Breast epithelium (tissue), 4 donors: ENCODE data around the gene UBE2G1. TPM values are rescaled to one million over a fixed set of nuclear protein-coding genes. Genes with fewer than 3 reads are reported as not detected.

Experiments used
- DNase-seq, 2 donors: peaks; one replicate each; pipeline ENCODE4 v3.0.0-alpha.2; 2019; ENCODE audit warnings: low spot score in 2 of 2
- H3K27ac ChIP-seq, 2 donors: fragments of 200-600 bp; sonication (generic) in 1 of 2; one replicate each; pipeline ENCODE4 v1.5.1; 2016 to 2019; ENCODE audit warnings: mild to moderate bottlenecking in 1 of 2
- H3K27me3 ChIP-seq, 2 donors: fragments of 200-600 bp; sonication (generic) in 1 of 2; one replicate each; pipeline versions ENCODE4 v1.5.1 to v1.6.0; 2017 to 2019; ENCODE audit warnings: control low read depth in 1 of 2, mild to moderate bottlenecking in 1 of 2
- H3K36me3 ChIP-seq: fragments of 200-600 bp; one replicate; pipeline ENCODE4 v1.5.1; 2019
- H3K4me1 ChIP-seq, 2 donors: fragments of 200-600 bp; sonication (generic); one replicate each; pipeline ENCODE4 v1.5.1; 2016 to 2019; ENCODE audit warnings: control low read depth in 1 of 2
- H3K4me3 ChIP-seq, 3 donors: fragments of 200-600 bp; sonication (generic); 1 replicate in 2 of 3; 2 replicates in 1 of 3; pipeline ENCODE4 v1.5.1; 2016 to 2019; ENCODE audit warnings: mild to moderate bottlenecking in 3 of 3, moderate library complexity in 2 of 3
- H3K9me3 ChIP-seq, 2 donors: fragments of 200-600 bp; sonication (generic) in 1 of 2; one replicate each; pipeline ENCODE4 v1.5.1; 2016 to 2019; ENCODE audit warnings: control low read depth in 1 of 2
- POLR2A ChIP-seq: fragments of 450-650 bp; IDR thresholded peaks from one replicate; pipeline ENCODE4 v1.6.1; 2016; ENCODE audit warnings: antibody characterized with exemption, mild to moderate bottlenecking, moderate library complexity
- POLR2AphosphoS5 ChIP-seq, 3 donors: sonication (generic); formaldehyde crosslinking; IDR thresholded peaks; one replicate each; pipeline ENCODE4 v1.6.1; 2017; ENCODE audit warnings: antibody characterized with exemption in 3 of 3
- intact Hi-C: fragments of 100-400 bp; cut with DNase I; formaldehyde crosslinking; loops from one replicate; pipeline ENCODE4 v1.15.1; 2023; ENCODE audit warnings: low total_unique reads
- total RNA-seq, 3 donors: library from RNA; depleted of rRNA; stranded (reverse); fragments of >200 nt; gene quantifications; one replicate each; pipeline ENCODE4 v1.1.0, GENCODE V29; 2016
- TF ChIP-seq, protein P1 (sequence below), 3 donors: fragments of 450-650 bp; IDR thresholded peaks; one replicate each; pipeline ENCODE4 v1.5.1; 2016 to 2017; ENCODE audit warnings: antibody characterized with exemption in 3 of 3, mild to moderate bottlenecking in 3 of 3, moderate library complexity in 3 of 3

The UBE2G1 gene
- total RNA-seq, 3 donors from 2014 or later = 43.3 to 56.5 (median 43.4) TPM

GRCh38 chr17:4250887-4251286 is 115.6 kb downstream of the UBE2G1 start:
- no peak overlapping the region for H3K27ac ChIP-seq
- H3K4me3 ChIP-seq = no peak overlapping the region
- no peaks in the 10 kb centered on the region for H3K4me1 ChIP-seq
- no peak for TF ChIP-seq POLR2A
- TF ChIP-seq, protein P1, sequence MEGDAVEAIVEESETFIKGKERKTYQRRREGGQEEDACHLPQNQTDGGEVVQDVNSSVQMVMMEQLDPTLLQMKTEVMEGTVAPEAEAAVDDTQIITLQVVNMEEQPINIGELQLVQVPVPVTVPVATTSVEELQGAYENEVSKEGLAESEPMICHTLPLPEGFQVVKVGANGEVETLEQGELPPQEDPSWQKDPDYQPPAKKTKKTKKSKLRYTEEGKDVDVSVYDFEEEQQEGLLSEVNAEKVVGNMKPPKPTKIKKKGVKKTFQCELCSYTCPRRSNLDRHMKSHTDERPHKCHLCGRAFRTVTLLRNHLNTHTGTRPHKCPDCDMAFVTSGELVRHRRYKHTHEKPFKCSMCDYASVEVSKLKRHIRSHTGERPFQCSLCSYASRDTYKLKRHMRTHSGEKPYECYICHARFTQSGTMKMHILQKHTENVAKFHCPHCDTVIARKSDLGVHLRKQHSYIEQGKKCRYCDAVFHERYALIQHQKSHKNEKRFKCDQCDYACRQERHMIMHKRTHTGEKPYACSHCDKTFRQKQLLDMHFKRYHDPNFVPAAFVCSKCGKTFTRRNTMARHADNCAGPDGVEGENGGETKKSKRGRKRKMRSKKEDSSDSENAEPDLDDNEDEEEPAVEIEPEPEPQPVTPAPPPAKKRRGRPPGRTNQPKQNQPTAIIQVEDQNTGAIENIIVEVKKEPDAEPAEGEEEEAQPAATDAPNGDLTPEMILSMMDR (IDR thresholded peaks at IDR 0.05) = no peak
- TF ChIP-seq POLR2AphosphoS5 (IDR thresholded peaks at IDR 0.05) = no peak
- no peaks in the 10 kb centered on the region for H3K36me3 ChIP-seq
- DNase-seq = no peak
- intact Hi-C loops = no loop called here
- no peaks in the 10 kb centered on the region for H3K27me3 ChIP-seq
- no peaks in the 10 kb centered on the region for H3K9me3 ChIP-seq

DNA sequence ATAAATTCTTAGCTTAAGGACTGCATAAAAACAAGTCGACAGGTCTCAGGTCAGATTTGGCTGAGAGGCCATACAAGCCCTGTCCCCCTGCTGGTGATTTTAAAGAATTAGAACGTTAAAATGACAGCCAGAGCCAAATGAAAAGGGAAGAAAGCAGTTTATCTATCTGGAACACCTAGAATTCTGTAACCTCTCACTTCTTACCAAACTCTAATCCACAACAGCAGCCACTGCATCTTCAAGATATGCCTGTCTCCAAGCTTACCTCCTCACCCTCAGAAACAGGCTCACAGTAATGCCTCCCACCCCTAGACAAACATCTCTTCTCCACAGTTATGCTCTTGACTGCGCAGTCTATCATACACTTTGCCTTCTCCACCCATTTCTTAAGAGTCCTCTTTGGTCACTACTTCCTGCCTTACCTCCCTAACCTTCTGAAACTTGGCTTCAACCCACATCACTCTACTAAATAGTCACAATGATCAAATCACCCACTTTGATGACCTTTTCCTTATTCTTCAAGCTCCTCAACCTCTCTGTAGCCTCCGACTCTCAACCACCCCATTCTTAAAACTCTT is 116.9 kb downstream of the UBE2G1 start:
- no peak for DNase-seq
- Histone ChIP-seq H3K4me1 (no peaks in the 10 kb centered on the region), H3K36me3 (no peaks in the 10 kb centered on the region), H3K4me3 (no peak overlapping the region), H3K27ac (peak overlapping the region; percentile 46 to 65), H3K9me3 (no peaks in the 10 kb centered on the region), H3K27me3 (no peaks in the 10 kb centered on the region)
- TF ChIP-seq, protein P1 (IDR thresholded peaks at IDR 0.05) = peak in 2 of 3 donors; percentile 25 to 53
- TF ChIP-seq POLR2A (no peak), POLR2AphosphoS5 (IDR thresholded peaks at IDR 0.05) (no peak)
- intact Hi-C loops = no loop called here

GRCh38 chr17:4248504-4249277 is 117.8 kb downstream of the UBE2G1 start:
- Histone ChIP-seq H3K36me3 (no peaks in the 10 kb centered on the region), H3K27ac (peak overlapping the region; percentile 80 to 83), H3K9me3 (no peaks in the 10 kb centered on the region), H3K4me1 (no peaks in the 10 kb centered on the region), H3K27me3 (no peaks in the 10 kb centered on the region), H3K4me3 (peak overlapping the region in 2 of 3 donors; percentile 16 to 39)
- intact Hi-C loops = no loop called here
- TF ChIP-seq POLR2AphosphoS5 (IDR thresholded peaks at IDR 0.05) (no peak), POLR2A (no peak)
- TF ChIP-seq, protein P1 (IDR thresholded peaks at IDR 0.05) = no peak
- DNase-seq = peak in 1 of 2 donors; percentile 58

- Histone ChIP-seq H3K27ac (peak overlapping the region; percentile 80 to 83), H3K36me3 (no peaks in the 10 kb centered on the region), H3K9me3 (no peaks in the 10 kb centered on the region), H3K27me3 (no peaks in the 10 kb centered on the region), H3K4me3 (peak overlapping the region in 2 of 3 donors; percentile 16 to 39), H3K4me1 (no peaks in the 10 kb centered on the region)
- intact Hi-C loops = no loop called here
- TF ChIP-seq POLR2A (no peak), POLR2AphosphoS5 (IDR thresholded peaks at IDR 0.05) (peak in 1 of 3 donors; percentile 7)
- TF ChIP-seq, protein P1 (IDR thresholded peaks at IDR 0.05) = no peak
- DNase-seq = peak in 1 of 2 donors; percentile 64
Measured at GRCh38 chr17:4247971-4248388, 118.5 kb downstream of the UBE2G1 start.

GRCh38 chr17:4247361-4247970 is 119.0 kb downstream of the UBE2G1 start:
- H3K36me3 ChIP-seq = no peaks in the 10 kb centered on the region
- no peaks in the 10 kb centered on the region for H3K9me3 ChIP-seq
- TF ChIP-seq, protein P1 (IDR thresholded peaks at IDR 0.05) = no peak
- TF ChIP-seq POLR2A (no peak), POLR2AphosphoS5 (IDR thresholded peaks at IDR 0.05) (no peak)
- DNase-seq = no peak
- H3K4me3 ChIP-seq = peak overlapping the region in 1 of 3 donors; percentile 39
- no peaks in the 10 kb centered on the region for H3K27me3 ChIP-seq
- intact Hi-C loops = no loop called here
- no peaks in the 10 kb centered on the region for H3K4me1 ChIP-seq
- H3K27ac ChIP-seq = peak overlapping the region; percentile 80 to 83
